ENCODE measurements around the gene SVIL.
A peak's percentile ranks its signal among the peaks of the same experiment; 100 is the strongest.

Gene SVIL

GRCh38 chr10:29650552-29650944 is 15.8 kb upstream of the SVIL start:
- ChIA-PET CTCF (no interaction called here), POLR2A (ENCODE audit: low non-redundant PET) (no interaction called here)
- no peak overlapping the region for H3K27ac ChIP-seq
- DNase-seq (ENCODE audit: low spot score) = no peak
- no peak for TF ChIP-seq CTCF (conservative IDR thresholded peaks at IDR 0.05; ENCODE audit: low read depth)

- ChIA-PET CTCF (no interaction called here), POLR2A (ENCODE audit: low non-redundant PET) (no interaction called here)
- no peak for DNase-seq (ENCODE audit: low spot score)
- no peak for TF ChIP-seq CTCF (conservative IDR thresholded peaks at IDR 0.05; ENCODE audit: low read depth)
- no peak overlapping the region for H3K27ac ChIP-seq
These were observed 15.1 kb upstream of the SVIL start for GRCh38 chr10:29649561-29650551.

DNA sequence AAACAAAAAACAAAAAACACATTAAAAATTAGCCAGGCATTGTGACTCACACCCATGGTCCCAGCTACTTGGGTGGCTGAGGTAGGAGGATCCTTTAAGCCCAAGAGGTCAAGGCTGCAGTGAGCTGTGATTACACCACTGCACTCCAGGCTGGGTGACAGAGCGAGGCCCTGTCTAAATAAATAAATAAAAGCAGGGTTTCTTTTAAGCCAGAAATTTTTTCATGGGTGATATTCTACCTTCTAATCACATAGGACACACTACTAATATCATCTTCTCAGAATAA is 14.2 kb upstream of the SVIL start:
- no peak overlapping the region for H3K27ac ChIP-seq
- no peak for DNase-seq (ENCODE audit: low spot score)
- POLR2A ChIA-PET (ENCODE audit: low non-redundant PET) = no interaction called here
- CTCF ChIA-PET = no interaction called here
- no peak for TF ChIP-seq CTCF (conservative IDR thresholded peaks at IDR 0.05; ENCODE audit: low read depth)

- no peak for TF ChIP-seq CTCF (conservative IDR thresholded peaks at IDR 0.05; ENCODE audit: low read depth)
- no peak overlapping the region for H3K27ac ChIP-seq
- no peak for DNase-seq (ENCODE audit: low spot score)
- POLR2A ChIA-PET (ENCODE audit: low non-redundant PET) = no interaction called here
- CTCF ChIA-PET = interaction anchor here (0.6 kb wide), 1 partner anchor 1808 kb away, joined by 3 read pairs; no protein-coding TSS in a partner anchor
These were observed 13.6 kb upstream of the SVIL start for GRCh38 chr10:29648114-29648982.

- no peak for DNase-seq (ENCODE audit: low spot score)
- no peak overlapping the region for H3K27ac ChIP-seq
- ChIA-PET CTCF (no interaction called here), POLR2A (ENCODE audit: low non-redundant PET) (no interaction called here)
- no peak for TF ChIP-seq CTCF (conservative IDR thresholded peaks at IDR 0.05; ENCODE audit: low read depth)
These were observed 12.7 kb upstream of the SVIL start for GRCh38 chr10:29647478-29647877.

GRCh38 chr10:29646960-29647461 is 12.2 kb upstream of the SVIL start:
- H3K27ac ChIP-seq = peak overlapping the region; percentile 77
- CTCF ChIA-PET = no interaction called here
- TF ChIP-seq CTCF (conservative IDR thresholded peaks at IDR 0.05; ENCODE audit: low read depth) = no peak
- no peak for DNase-seq (ENCODE audit: low spot score)
- POLR2A ChIA-PET (ENCODE audit: low non-redundant PET) = no interaction called here
